HG02981 (cell line): ENCODE data around the gene KLF4.
"Not testable (repeated sequence)": the region's sequence is repeated elsewhere in the genome, so short reads cannot be mapped to it uniquely, and the experiment has no call there.

Experiments used
- ATAC-seq: cut with Tn5 transposase; IDR thresholded peaks from one replicate; pipeline ENCODE4 v1.9.1; 2021; ENCODE audit warnings: mild to moderate bottlenecking, moderate library complexity; ENCODE audit not compliant: unreplicated experiment

The KLF4 gene

GRCh38 chr9:107489687-107490605, at the start of gene KLF4:
TSS of gene KLF4 (minus strand) at chr9:107489769. CDS start at chr9:107489172, 597 bp downstream.
- ATAC-seq: peak; percentile 82

- no peak for ATAC-seq
Measured at GRCh38 chr9:107536462-107536861, 46.9 kb upstream of the KLF4 start.

- no peak for ATAC-seq
Measured at GRCh38 chr9:107534510-107535078, 45.0 kb upstream of the KLF4 start.

- no peak for ATAC-seq
Measured at GRCh38 chr9:107530679-107531078, 41.1 kb upstream of the KLF4 start.

- ATAC-seq: no peak
Measured at GRCh38 chr9:107528686-107529085, 39.1 kb upstream of the KLF4 start.

GRCh38 chr9:107523539-107523938, 34.0 kb upstream of the KLF4 start:
- ATAC-seq: no peak

- no peak for ATAC-seq
Measured at GRCh38 chr9:107520186-107520585, 30.6 kb upstream of the KLF4 start.

- ATAC-seq: no peak
Measured at GRCh38 chr9:107518037-107518807, 28.7 kb upstream of the KLF4 start.

- ATAC-seq: no peak
Measured at GRCh38 chr9:107513464-107514100, 24.0 kb upstream of the KLF4 start.

- ATAC-seq: no peak
Measured at GRCh38 chr9:107504585-107505455, 15.3 kb upstream of the KLF4 start.

GRCh38 chr9:107502464-107502863, 12.9 kb upstream of the KLF4 start:
- ATAC-seq: no peak

GRCh38 chr9:107500421-107501200, 11.0 kb upstream of the KLF4 start:
- not testable (repeated sequence) for ATAC-seq

GRCh38 chr9:107496976-107497375, 7.4 kb upstream of the KLF4 start:
- ATAC-seq: no peak

GRCh38 chr9:107492381-107492970, 2.9 kb upstream of the KLF4 start:
- no peak for ATAC-seq

GRCh38 chr9:107491081-107492053, 1.8 kb upstream of the KLF4 start:
- no peak for ATAC-seq

GRCh38 chr9:107490606-107490970, 1.0 kb upstream of the KLF4 start:
- not testable (repeated sequence) for ATAC-seq

GRCh38 chr9:107489144-107489673, 360 bp downstream of the KLF4 start:
- ATAC-seq: peak; percentile 19
